Subcutaneous preadipocyte (primary cell): ENCODE data around the gene OGDHL. TPM values are rescaled to one million over a fixed set of nuclear protein-coding genes. Genes with fewer than 3 reads are reported as not detected.

Experiments used
- total RNA-seq: library from RNA; depleted of rRNA; stranded (reverse); fragments of >200 nt; gene quantifications from 2 replicates; pipeline ENCODE4 v1.2.3, GENCODE V29; 2012

Gene OGDHL
- total RNA-seq: 0.59 TPM in 1 of 2 replicates, not detected in the other

GRCh38 chr10:49761789-49762565 is at the start of gene OGDHL:
Gene OGDHL (minus strand): TSS chr10:49762323. CDS start chr10:49758592, 3,731 bp downstream.

Other genes starting within 250 kb of the OGDHL start
- gene ERCC6, start 223.2 kb downstream of the OGDHL start, total RNA-seq: 9.6 and 9.9 TPM in 2 replicates
- not detected in 2 replicates for gene SLC18A3, start 152.0 kb downstream of the OGDHL start, total RNA-seq
- gene CHAT, start 148.3 kb downstream of the OGDHL start, total RNA-seq: not detected in 2 replicates
- not detected in 2 replicates for gene C10orf53, start 82.7 kb downstream of the OGDHL start, total RNA-seq
- 26.1 and 31.3 TPM in 2 replicates for gene PARG, start 179.7 kb upstream of the OGDHL start, total RNA-seq
- gene TIMM23B, start 179.7 kb upstream of the OGDHL start, total RNA-seq: 14.7 and 17.4 TPM in 2 replicates
- 3.7 and 4.3 TPM in 2 replicates for gene AGAP6, start 226.1 kb upstream of the OGDHL start, total RNA-seq